Frontal cortex (tissue), 3 donors: ENCODE data around the gene CCR5AS.
"Not testable (repeated sequence)": the region's sequence is repeated elsewhere in the genome, so short reads cannot be mapped to it uniquely, and the experiment has no call there.

Experiments used
- DNase-seq, 2 donors: peaks; one replicate each; pipeline ENCODE4 v3.0.0; 2012; ENCODE audit warnings: low spot score in 2 of 2
- FAIRE-seq: peaks from 2 replicates; lab custom pipeline; 2012; peaks lifted over from hg19 to GRCh38; lab: Jason Lieb, UNC
- donor health status: control.
- donor health status: control.
- donor health status: control.

CCR5AS gene

DNA sequence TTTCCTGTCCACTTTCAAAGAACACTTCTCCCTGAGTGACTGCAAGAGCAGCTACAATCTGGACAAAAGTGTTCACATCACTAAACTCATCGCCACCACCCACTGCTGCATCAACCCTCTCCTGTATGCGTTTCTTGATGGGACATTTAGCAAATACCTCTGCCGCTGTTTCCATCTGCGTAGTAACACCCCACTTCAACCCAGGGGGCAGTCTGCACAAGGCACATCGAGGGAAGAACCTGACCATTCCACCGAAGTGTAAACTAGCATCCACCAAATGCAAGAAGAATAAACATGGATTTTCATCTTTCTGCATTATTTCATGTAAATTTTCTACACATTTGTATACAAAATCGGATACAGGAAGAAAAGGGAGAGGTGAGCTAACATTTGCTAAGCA lies 2.0 kb upstream of the CCR5AS start:
- DNase-seq (no peak), FAIRE-seq (no peak)

DNA sequence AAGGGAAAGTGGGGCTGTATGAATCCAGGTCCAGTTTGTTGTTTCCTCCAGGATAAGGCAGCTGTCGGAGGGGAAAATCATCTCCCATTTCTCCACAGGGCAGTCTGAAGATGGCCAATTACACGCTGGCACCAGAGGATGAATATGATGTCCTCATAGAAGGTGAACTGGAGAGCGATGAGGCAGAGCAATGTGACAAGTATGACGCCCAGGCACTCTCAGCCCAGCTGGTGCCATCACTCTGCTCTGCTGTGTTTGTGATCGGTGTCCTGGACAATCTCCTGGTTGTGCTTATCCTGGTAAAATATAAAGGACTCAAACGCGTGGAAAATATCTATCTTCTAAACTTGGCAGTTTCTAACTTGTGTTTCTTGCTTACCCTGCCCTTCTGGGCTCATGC lies 1.1 kb upstream of the CCR5AS start:
- FAIRE-seq, result no peak

DNA sequence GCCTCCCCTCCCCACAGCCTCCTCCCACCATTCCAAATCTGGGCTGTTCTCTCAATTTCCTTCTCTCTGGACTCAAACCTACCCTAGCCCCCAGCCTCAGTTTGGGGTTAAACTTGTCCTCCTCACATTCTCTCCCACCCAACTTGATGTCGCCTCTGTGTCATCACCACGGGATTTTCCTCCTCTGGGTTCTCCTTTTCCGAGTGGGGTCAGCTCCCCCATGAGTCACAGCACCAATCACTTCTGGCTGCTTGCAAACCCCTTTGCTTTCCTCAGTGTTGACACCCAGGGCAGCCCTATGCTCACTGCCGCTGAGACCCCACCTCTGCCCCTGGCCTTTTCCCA lies 451 bp downstream of the CCR5AS start:
- DNase-seq (no peak), FAIRE-seq (no peak)

More for the DNA sequence above, 1.1 kb upstream of the CCR5AS start:
- no peak for DNase-seq

DNA sequence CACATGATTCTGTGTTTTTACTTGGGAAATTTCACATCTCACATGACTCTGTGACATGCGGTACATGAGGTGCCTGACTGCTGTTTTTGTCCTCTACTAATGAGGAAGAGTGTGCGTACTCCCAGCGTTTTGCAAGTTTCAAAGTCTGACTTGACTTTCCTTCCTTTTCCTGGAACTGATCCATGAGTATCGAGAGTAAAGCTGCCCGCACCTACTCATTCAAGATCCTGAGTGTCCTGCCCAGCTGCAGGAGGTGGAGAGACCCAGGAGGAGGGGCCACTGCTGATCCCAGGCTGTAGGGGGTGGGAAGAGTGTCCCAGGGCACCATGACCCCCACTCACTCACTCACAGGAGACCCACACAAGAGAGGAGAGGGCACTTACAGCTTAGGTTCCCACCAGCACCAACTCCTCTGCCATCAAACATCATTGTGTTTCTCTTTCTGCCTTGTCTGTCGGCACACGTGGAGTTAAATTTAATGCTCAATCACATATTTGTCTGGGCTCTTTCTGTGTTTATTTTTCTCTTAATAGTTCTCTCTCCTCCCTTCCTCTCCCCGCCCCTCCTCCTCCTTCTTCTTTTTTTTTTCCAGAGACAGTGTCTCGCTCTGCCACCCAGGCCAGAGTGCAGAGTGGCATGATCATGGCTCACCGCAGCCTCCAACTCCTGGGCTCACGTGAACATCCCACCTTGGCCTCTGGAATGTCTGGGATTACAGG lies 1.4 kb downstream of the CCR5AS start:
- FAIRE-seq (no peak), DNase-seq (no peak)

DNA sequence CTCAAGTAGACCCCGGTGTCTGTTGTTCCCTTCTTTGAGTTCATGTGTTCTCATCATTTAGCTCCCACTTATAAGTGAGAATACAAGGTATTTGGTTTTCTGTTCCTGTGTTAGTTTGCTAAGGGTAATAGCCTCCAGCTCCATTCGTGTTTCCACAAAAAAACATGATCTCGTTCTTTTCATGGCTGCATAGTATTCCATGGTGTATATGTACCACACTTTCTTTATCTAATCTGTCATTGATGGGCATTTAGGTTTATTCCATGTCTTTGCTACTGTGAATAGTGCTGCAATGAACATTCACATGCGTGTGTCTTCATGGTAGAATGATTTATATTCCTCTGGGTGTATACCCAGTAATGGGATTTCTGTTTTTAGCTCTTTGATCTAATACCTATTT lies 4.0 kb downstream of the CCR5AS start:
- DNase-seq, FAIRE-seq: not testable (repeated sequence)

DNA sequence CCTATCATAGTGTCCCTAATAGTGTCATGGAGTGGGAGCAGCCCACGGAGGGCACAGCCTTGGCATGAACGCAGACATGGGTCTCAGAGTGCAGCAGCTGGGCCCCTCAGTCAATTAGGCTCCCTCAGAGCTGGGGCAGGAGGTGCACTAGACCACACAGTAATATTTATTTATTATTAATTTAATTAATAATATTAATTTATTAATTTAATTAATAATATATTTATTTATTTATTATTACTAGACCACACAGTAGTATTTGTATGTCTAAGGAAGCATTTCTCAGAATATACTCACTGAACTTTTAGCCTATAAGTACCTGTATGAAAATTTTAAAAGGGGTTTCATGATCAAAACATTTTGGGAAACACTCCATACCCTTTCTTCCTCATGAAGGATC lies 5.3 kb downstream of the CCR5AS start:
- FAIRE-seq (no peak), DNase-seq (no peak)

DNA sequence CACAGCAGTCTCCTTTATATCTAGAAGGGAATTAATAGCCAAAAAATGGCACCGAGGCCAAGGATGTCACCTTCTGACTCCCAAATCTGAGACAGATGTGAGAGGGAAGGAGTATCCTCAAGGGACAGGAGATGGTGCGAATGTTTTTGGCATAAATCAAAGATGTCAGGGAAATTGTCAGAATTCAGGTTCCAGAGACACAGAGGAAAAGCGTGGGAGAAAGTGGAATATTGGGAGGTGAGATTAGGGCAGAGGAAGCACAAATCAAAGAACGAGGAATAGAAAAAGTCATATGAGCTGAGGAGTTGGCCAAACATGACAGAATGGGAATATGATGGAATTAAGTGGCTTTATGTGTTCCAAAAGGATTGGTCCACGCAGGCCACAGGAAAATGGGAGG lies 6.0 kb downstream of the CCR5AS start:
- no peak for DNase-seq
- no peak for FAIRE-seq

DNA sequence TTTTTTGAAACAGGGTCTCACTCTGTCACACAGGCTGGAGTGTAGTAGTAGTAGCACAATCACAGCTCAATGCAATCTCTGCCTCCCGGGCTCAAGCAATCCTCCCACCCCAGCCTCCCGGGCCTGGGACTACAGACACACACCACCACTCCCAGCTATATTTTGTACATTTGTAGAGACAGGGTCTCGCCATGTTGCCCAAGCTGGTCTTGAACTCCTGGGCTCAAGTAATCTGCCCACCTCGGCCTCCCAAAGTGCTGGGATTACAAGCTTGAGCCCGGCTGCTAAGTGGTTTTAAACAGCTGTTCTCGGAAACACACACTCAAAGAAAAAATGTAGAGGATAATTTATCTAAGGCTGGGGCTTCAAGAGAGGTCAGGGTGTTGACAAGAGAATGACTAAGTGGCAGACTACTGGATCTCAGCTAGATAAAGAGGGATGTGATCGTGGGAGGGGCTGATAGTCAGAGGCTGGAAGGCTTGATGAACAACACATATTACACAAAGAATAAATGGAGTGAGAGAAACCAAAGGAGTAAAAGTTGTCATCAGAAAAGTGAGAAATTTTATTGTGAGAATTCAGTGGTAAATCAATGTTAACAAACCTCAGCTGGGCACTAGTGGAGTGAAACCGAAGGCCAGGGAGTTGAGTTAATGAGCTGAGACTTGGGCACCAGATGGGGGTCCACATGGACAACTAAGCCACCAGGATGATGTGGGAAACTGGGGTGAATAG lies 6.7 kb downstream of the CCR5AS start:
- FAIRE-seq (no peak), DNase-seq (no peak)

DNA sequence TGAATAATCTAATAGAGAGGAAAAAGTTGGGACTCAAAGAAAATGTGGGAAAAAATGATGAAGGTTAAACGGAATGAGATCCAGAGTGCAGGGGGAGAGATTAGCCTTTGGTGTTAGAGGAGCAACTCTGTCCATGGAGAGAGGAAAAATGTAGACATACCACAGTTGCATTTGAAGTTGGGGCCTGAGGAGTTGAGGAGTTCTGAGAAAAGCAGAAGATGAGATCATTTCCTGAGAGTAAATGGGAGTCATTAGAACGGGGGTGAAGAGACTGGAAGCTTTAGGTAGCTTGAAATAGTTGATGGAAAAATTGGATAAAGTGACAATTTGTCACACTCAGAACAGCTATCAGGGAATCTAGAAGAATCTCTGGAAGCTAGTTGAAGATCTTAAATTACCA lies 7.3 kb downstream of the CCR5AS start:
- FAIRE-seq (no peak), DNase-seq (no peak)

DNA sequence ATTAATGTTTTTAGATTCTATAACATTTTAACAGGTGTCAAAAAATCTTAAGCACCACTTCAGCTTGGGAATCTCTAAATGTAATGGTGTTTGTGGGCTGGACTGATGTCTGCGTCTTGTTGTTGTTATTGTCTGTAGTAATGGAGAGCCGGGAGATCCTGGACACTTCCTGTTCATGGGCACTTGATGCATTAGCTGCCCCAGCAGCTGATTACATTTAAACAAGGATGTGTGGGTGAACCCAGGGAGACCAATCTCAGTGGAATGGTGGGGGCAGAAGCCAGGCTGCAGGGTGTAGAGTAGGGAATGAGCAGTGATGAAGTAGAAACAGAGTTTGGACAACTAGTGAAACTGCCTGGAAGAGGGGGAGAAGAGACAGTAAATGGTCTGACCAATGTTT lies 7.8 kb downstream of the CCR5AS start:
- no peak for FAIRE-seq

DNA sequence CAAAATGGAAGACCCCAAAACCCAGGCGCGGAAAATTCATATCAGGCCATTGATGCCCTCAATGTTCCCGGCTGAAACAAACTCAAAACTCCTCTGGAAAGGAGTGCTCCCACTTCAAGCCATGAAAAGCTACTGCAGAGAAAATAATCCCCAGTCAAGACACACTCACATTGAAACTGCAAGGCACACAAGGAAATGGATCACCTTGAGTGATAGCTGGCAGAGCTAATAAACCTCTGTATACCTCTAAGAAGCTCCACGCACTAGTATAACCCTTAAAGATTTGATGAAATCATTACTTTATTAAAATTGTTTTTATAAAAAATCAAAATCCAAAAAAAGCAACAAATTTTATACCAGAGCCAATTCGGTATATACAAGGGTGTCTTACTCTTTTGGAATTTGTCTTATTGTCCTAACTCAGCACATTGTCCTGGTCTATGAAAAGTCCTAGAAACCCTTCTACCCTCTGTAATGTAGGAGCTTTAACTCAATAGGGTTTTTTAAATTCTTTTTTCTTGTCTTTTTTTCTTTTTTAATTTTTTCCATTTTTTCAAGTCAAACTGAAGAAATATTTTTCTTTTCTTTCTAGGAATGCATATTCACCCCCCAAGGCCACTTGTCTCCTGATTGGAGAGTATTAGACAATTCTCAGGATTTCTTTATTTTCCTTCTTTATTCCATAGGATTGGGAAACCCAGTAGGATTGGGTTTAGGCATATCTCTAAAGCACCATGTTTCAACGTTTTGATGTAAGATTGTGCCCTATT lies 8.5 kb downstream of the CCR5AS start:
- no peak for FAIRE-seq
- no peak for DNase-seq

More for the DNA sequence above, 7.8 kb downstream of the CCR5AS start:
- no peak for DNase-seq

DNA sequence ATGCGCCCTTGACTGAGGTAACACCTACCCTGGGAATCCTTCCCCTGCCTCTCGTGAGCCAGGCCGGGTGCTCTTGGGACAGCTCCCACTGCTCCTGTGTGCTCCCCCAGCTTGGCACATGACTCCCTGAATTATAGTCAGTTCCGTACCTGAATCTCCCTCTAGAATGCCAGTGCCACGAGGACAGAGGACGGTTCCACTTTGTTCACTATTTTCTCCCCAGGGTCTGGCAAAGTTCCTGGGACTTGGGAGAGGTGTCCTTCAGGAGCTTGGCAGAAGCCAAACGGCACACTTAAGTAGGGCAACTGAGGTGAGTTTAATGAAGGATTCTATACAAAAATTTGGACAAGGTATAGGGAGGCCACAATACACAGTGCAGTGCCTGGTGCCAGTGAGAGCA lies 9.8 kb downstream of the CCR5AS start:
- FAIRE-seq (no peak), DNase-seq (no peak)

DNA sequence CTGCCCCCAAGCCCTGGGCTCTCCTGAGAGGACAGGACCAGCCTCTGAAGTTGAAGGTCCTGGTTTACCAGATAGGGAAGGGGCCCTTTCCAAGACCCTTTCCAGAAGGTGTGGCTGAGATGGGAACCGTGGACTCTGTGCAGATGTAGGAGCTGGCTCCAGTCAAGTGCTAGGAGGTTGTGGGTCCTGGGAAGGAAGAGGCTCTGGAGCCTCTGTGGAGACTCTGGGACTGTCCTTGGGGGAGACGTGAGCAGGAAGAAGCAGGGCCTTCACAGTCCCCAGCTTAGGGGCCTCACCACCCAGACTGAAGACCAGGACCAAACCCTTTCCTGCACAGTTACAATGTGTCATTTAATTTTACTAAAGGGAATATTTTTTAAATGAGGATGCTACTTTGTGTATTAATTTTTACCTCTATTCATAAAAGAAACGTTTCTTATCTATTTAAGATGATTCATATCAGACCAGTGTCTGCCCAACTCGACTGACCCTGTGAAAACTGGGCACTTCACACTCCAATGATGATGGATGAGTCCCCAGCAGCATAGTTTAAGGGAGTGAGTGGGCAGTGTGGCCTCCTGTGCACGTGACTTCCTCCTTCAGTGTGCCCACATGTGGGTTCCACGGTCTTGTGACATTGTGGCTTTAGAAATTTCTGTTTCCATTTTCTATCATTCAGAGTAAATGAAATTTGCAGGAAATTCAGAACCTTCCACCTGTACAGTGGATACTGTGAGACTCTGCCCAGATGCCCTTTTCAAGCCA lies 10.9 kb downstream of the CCR5AS start:
- no peak for DNase-seq
- no peak for FAIRE-seq

DNA sequence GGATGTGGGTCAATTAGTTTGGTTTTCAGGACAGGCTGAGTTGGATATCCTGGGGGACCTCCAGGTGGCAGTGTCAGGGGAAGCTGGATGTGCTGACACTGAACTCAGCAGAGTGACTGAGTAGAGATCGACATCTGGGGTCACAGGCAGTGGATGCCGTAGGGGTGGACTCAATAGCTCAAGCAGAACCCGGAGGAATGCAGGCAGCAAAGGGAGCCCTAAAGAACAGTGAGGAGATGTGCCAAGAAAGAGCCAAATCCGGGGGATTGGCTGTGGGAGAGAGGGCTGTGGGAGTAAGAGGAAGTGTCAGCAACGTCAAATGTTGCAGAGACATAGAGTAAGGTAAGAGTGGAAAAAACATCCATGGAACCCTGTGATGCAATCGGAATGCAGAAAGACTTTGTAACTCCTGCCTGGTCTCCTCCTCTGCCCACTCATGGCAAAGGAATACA lies 11.6 kb downstream of the CCR5AS start:
- FAIRE-seq (no peak), DNase-seq (no peak)

DNA sequence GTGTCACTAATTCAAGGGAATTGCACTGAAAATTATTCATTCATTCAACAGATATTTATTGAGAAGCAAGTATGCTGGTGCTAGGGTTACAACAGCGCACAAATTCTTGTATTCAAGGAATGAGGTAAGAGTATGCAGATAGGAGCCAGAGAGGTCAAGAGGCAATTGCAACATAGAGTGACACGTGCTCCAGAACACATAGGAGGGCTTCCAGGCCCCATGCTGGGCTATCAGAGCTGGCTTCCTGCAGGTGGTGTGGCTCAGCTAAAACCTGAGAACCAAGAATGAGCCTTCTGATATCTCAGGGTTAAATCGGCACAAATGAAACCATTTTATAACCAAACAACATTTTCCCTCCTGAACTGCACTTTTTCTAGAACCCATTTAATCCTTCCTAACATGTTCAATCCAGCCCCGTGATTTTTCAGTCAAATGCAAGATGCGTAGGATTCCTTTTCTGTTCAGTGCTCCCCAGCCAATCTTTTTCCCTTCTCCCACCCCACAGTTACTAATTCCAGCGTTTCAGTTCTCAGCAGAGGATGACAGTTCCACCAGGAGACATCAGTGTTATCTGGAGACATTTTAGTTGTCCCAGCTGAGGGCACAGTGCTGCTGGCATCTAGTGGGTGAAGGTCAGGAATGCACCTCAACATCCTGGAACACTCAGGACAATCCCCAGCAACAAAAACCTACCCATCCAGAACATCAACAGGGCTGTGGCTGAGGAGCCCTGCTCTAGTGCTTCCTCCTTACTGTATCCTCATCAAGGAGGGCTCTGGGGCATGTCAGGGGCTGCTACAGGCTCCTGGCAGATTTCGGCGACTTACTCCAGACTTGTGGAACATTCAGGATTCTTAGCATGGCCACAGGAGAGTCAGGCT lies 13.1 kb downstream of the CCR5AS start:
- FAIRE-seq (no peak), DNase-seq (no peak)

DNA sequence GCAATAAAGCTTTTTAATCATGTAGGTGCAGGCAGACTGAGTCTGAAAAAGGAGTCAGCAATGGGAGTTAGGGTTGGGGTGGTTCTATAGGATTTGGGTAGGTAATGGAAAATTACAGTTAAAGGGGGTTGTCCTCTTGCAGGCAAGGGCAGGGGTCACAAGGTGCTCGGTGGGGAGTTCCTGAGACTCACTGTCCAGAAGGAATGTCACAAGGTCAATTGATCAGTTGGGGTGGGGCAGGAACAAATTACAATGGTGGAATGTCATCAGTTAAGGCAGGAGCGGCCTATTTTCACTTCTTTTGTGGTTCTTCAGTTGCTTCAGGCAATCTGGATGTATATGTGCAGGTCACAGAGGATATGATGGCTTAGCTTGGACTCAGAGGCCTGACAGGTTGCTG lies 13.9 kb downstream of the CCR5AS start:
- no peak for DNase-seq
- no peak for FAIRE-seq

DNA sequence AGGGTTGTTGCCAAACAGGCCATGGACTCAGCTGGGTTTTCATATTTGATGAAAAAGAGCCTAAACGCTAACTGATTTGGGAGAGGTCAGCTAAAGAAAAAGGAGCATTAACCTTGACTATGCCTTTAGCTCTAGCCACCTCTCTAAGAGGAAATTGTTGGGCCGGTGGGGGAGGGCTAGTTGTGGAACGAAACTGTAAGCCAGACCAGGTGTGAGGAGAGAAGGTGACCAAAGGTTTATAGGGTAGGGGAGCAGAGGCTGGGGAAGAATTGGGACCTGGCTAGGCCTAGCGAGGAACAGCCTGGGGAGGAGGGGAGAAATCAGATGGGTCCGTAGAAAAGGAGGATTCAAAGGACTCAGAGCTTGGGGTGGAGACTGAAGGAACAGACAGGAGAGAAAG lies 15.3 kb downstream of the CCR5AS start:
- FAIRE-seq, result not testable (repeated sequence)

DNA sequence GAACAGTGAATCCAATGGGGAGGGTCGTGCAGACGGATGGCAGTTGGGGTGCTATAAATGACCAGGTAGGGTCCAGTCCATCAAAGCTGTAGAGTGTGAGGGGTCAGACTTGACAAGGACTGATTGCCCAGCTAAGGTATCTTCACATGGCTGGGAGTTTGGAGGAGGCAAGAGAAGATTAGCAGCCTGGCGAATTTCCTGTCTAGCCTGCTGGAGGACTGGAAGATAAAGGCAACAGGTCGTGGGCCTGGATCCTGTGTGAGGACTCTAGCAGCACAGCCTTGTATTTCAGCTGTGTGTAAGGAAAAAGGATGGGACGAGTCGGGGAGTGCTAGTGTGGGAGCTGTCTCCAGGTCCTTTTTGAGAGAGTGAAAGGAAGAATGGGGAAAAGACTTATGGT lies 17.6 kb downstream of the CCR5AS start:
- FAIRE-seq (no peak), DNase-seq (no peak)

More for the DNA sequence above, 15.3 kb downstream of the CCR5AS start:
- not testable (repeated sequence) for DNase-seq

DNA sequence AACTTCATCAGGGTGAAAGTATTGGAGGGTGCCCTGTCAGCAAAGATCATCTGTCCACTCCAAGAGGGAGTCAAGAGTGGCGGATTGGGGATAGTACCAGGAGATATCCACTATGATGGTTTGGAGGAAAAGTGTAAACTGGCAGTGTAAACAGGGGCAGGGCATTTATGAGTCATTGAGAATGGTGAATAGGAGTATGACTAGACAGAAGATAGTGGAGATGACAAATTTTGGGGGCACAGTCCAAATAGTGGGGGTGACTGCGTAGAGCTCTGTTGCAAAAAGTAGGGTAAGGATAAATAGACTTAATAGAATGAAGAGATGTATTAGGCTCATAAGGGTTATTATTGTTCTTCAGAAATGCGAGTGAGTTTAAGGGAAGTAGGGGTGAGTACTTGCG lies 18.0 kb downstream of the CCR5AS start:
- DNase-seq, FAIRE-seq: not testable (repeated sequence)
